ENCODE data around the gene CEP112.

GRCh38 chr17:66016231-66016630 lies 175.7 kb downstream of the CEP112 start:
- TF ChIP-seq ZFP36 (IDR thresholded peaks at IDR 0.05; ENCODE audit: low read depth, low read length, partially characterized antibody) (no peak), EZH2 (IDR thresholded peaks at IDR 0.05; ENCODE audit: borderline replicate concordance, low read depth, low read length) (no peak), MAX (CRISPR knock-in tag; IDR thresholded peaks at IDR 0.05) (no peak), ZNF79 (CRISPR knock-in tag; IDR thresholded peaks at IDR 0.05; ENCODE audit: low read depth) (no peak), MAFK (IDR thresholded peaks at IDR 0.05; ENCODE audit: low read length) (no peak), EP300 (IDR thresholded peaks at IDR 0.05; ENCODE audit: low read length) (no peak)
- TF ChIP-seq, protein P1, sequence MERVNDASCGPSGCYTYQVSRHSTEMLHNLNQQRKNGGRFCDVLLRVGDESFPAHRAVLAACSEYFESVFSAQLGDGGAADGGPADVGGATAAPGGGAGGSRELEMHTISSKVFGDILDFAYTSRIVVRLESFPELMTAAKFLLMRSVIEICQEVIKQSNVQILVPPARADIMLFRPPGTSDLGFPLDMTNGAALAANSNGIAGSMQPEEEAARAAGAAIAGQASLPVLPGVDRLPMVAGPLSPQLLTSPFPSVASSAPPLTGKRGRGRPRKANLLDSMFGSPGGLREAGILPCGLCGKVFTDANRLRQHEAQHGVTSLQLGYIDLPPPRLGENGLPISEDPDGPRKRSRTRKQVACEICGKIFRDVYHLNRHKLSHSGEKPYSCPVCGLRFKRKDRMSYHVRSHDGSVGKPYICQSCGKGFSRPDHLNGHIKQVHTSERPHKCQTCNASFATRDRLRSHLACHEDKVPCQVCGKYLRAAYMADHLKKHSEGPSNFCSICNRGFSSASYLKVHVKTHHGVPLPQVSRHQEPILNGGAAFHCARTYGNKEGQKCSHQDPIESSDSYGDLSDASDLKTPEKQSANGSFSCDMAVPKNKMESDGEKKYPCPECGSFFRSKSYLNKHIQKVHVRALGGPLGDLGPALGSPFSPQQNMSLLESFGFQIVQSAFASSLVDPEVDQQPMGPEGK (CRISPR knock-in tag; IDR thresholded peaks at IDR 0.05; ENCODE audit: borderline replicate concordance): no peak
